NCI-H2081 treated with DMSO at 0.1 percent for 48 hours (cell line): ENCODE results near the gene CD7.
"Not testable (repeated sequence)": the region's sequence is repeated elsewhere in the genome, so short reads cannot be mapped to it uniquely, and the experiment has no call there.

ENCODE experiments used
- DNase-seq: peaks from one replicate; lab custom pipeline; 2025; lab: John Stamatoyannopoulos, UW

Gene CD7

GRCh38 chr17:82317394-82318168 is at the start of gene CD7:
Gene CD7, minus strand, starts transcription at chr17:82317608. Its CDS starts 113 bp downstream, at chr17:82317495.
- no peak for DNase-seq

GRCh38 chr17:82366749-82367148 is 49.3 kb upstream of the CD7 start:
- DNase-seq, result no peak

- DNase-seq, result no peak
Observed at GRCh38 chr17:82365606-82366295, 48.3 kb upstream of the CD7 start.

GRCh38 chr17:82361885-82362633 is 44.7 kb upstream of the CD7 start:
- DNase-seq, result no peak

GRCh38 chr17:82359451-82360074 is 42.2 kb upstream of the CD7 start:
- not testable (repeated sequence) for DNase-seq

GRCh38 chr17:82358465-82359350 is 41.3 kb upstream of the CD7 start, which contains the start of gene TEX19:
Gene TEX19, plus strand, starts transcription at chr17:82359247. Its CDS starts 2,904 bp downstream, at chr17:82362151.
- DNase-seq, result no peak

GRCh38 chr17:82357394-82357793 is 40.0 kb upstream of the CD7 start:
- no peak for DNase-seq

GRCh38 chr17:82356845-82357355 is 39.5 kb upstream of the CD7 start:
- no peak for DNase-seq

- DNase-seq, result no peak
Observed at GRCh38 chr17:82355770-82356427, 38.5 kb upstream of the CD7 start.

- no peak for DNase-seq
Observed at GRCh38 chr17:82354804-82355308, 37.4 kb upstream of the CD7 start.

- DNase-seq, result no peak
Observed at GRCh38 chr17:82353484-82353883, 36.1 kb upstream of the CD7 start.

- peak; percentile 70 for DNase-seq
Observed at GRCh38 chr17:82351713-82352488, 34.5 kb upstream of the CD7 start.

- DNase-seq, result no peak
Observed at GRCh38 chr17:82351254-82351712, 33.9 kb upstream of the CD7 start.

- DNase-seq, result no peak
Observed at GRCh38 chr17:82350182-82351030, 33.0 kb upstream of the CD7 start.

- DNase-seq, result no peak
Observed at GRCh38 chr17:82349287-82349701, 31.9 kb upstream of the CD7 start.

- DNase-seq, result no peak
Observed at GRCh38 chr17:82348866-82349265, 31.5 kb upstream of the CD7 start.

- DNase-seq, result no peak
Observed at GRCh38 chr17:82348434-82348833, 31.0 kb upstream of the CD7 start.

GRCh38 chr17:82347994-82348393 is 30.6 kb upstream of the CD7 start:
- not testable (repeated sequence) for DNase-seq
